ENCODE data around the gene PALLD. TPM values are rescaled to one million over a fixed set of nuclear protein-coding genes. Genes with fewer than 3 reads are reported as not detected.

The PALLD gene
- total RNA-seq, 1 donor from 2014 or later = 15.3 TPM

- DNase-seq (ENCODE audit: low read depth in 2 of 2) = no peak
Observed at GRCh38 chr4:168822481-168822880, 325.6 kb downstream of the PALLD start.

- no peak for DNase-seq (ENCODE audit: low read depth in 2 of 2)
Observed at GRCh38 chr4:168825975-168826374, 329.1 kb downstream of the PALLD start.

GRCh38 chr4:168826620-168827019, 329.8 kb downstream of the PALLD start:
- no peak for DNase-seq (ENCODE audit: low read depth in 2 of 2)

GRCh38 chr4:168830777-168831512, 334.1 kb downstream of the PALLD start:
- DNase-seq (ENCODE audit: low read depth in 2 of 2) = no peak

- DNase-seq (ENCODE audit: low read depth in 2 of 2) = no peak
Observed at GRCh38 chr4:168831585-168831918, 334.7 kb downstream of the PALLD start.

- peak in 1 of 2 donors; percentile 84 for DNase-seq (ENCODE audit: low read depth in 2 of 2)
Observed at GRCh38 chr4:168831919-168832762, 335.3 kb downstream of the PALLD start.

- peak in 1 of 2 donors; percentile 12 for DNase-seq (ENCODE audit: low read depth in 2 of 2)
Observed at GRCh38 chr4:168832763-168833575, 336.1 kb downstream of the PALLD start.

GRCh38 chr4:168833881-168834280, 337.0 kb downstream of the PALLD start:
- no peak for DNase-seq (ENCODE audit: low read depth in 2 of 2)

- DNase-seq (ENCODE audit: low read depth in 2 of 2) = no peak
Observed at GRCh38 chr4:168835880-168836454, 339.1 kb downstream of the PALLD start.

- no peak for DNase-seq (ENCODE audit: low read depth in 2 of 2)
Observed at GRCh38 chr4:168836490-168836889, 339.6 kb downstream of the PALLD start.

- no peak for DNase-seq (ENCODE audit: low read depth in 2 of 2)
Observed at GRCh38 chr4:168837922-168838321, 341.1 kb downstream of the PALLD start.

- no peak for DNase-seq (ENCODE audit: low read depth in 2 of 2)
Observed at GRCh38 chr4:168839758-168840391, 343.0 kb downstream of the PALLD start.

- no peak for DNase-seq (ENCODE audit: low read depth in 2 of 2)
Observed at GRCh38 chr4:168840392-168840763, 343.5 kb downstream of the PALLD start.

- DNase-seq (ENCODE audit: low read depth in 2 of 2) = no peak
Observed at GRCh38 chr4:168841000-168841671, 344.3 kb downstream of the PALLD start.

GRCh38 chr4:168841672-168842019, 344.8 kb downstream of the PALLD start:
- no peak for DNase-seq (ENCODE audit: low read depth in 2 of 2)

GRCh38 chr4:168842186-168842585, 345.3 kb downstream of the PALLD start:
- DNase-seq (ENCODE audit: low read depth in 2 of 2) = no peak

GRCh38 chr4:168843635-168844034, 346.8 kb downstream of the PALLD start:
- no peak for DNase-seq (ENCODE audit: low read depth in 2 of 2)

GRCh38 chr4:168844353-168845049, 347.6 kb downstream of the PALLD start:
- no peak for DNase-seq (ENCODE audit: low read depth in 2 of 2)

GRCh38 chr4:168845897-168846296, 349.0 kb downstream of the PALLD start:
- no peak for DNase-seq (ENCODE audit: low read depth in 2 of 2)

- no peak for DNase-seq (ENCODE audit: low read depth in 2 of 2)
Observed at GRCh38 chr4:168846414-168846813, 349.6 kb downstream of the PALLD start.
